ENCODE results near the gene ABLIM1. TPM values are rescaled to one million over a fixed set of nuclear protein-coding genes. Genes with fewer than 3 reads are reported as not detected.

ABLIM1 gene
- polyA plus RNA-seq, 3 donors, result 0.33 to 0.91 (median 0.57) TPM

DNA sequence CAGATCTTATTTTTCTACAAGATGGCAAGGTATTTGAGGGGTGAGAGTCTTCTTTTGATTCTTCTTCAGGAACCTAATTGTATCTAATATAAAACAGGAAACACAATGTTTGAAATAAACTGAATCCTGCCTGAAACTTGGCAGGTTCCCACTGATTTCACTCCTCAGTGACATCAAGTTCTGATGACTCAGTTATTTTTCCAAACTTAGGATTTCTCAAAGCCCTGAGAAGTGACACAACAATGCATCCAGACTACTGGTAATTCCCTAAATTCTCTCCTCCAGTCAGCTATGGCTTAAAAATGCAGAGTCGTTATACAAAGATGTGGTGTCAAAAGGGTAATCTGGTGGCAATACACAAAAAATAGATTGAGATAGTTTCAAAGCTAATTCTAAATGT is 80.9 kb downstream of the ABLIM1 start:
- peaks cover 0 to 11% (median 1%) of the 10 kb centered on the region in 7 donors for H3K9me3 Mint-ChIP-seq

DNA sequence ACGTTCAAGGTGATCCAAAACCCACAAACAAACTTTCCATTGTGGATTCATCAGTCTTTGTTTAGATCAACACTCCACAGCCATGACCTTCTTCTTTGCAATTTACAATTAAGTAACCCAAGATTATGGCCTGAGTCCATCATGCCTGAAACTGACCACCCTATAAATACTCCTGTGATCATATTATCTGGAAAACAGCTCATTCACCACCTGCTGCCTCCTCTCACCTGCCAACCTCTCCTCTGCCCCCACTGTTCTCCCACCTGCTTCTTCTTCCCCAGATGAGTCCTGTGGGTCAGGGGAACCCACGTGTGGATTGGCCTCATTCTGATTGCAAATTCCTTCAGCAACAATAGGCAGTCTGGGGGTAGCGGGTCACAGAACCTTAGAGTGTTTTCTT is 81.4 kb downstream of the ABLIM1 start:
- Histone ChIP-seq H3K79me2 (ENCODE audit: insufficient read depth, low read length) (no peaks in the 10 kb centered on the region), H3K4me3 (replicated peaks in 1 of 3; ENCODE audit: low read depth in 2 of 3, low read length in 3 of 3) (no peak overlapping the region), H3K27me3 (ENCODE audit: control insufficient read depth in 2 of 2, insufficient read depth in 2 of 2, low read length in 2 of 2) (no peaks in the 10 kb centered on the region), H3K27ac (ENCODE audit: low read depth in 1 of 2, low read length in 2 of 2) (no peak overlapping the region), H3K4me1 (ENCODE audit: control insufficient read depth in 1 of 2, insufficient read depth in 2 of 2, low read length in 2 of 2) (no peaks in the 10 kb centered on the region), H3K36me3 (replicated peaks in 1 of 2; ENCODE audit: control insufficient read depth in 1 of 2, insufficient read depth in 2 of 2, low read length in 2 of 2) (no peaks in the 10 kb centered on the region), H2AFZ (ENCODE audit: insufficient read depth, low read depth, low read length, poor library complexity, severe bottlenecking) (no peak overlapping the region), H4K20me1 (ENCODE audit: insufficient read depth, low read length) (no peaks in the 10 kb centered on the region), H3K4me2 (replicated peaks; ENCODE audit: extremely low read depth, low read length, poor library complexity, severe bottlenecking) (no peak overlapping the region), H3K9ac (ENCODE audit: insufficient read depth, low read length, poor library complexity, severe bottlenecking) (no peak overlapping the region), H3K9me3 (replicated peaks in 1 of 2; ENCODE audit: control insufficient read depth in 1 of 2, insufficient read depth in 1 of 2, low read length in 2 of 2) (no peaks in the 10 kb centered on the region)
- WGBS (ENCODE audit: insufficient coverage), result 86% methylated on average over 2 of the region's 3 CpGs
- TF ChIP-seq, protein P1, sequence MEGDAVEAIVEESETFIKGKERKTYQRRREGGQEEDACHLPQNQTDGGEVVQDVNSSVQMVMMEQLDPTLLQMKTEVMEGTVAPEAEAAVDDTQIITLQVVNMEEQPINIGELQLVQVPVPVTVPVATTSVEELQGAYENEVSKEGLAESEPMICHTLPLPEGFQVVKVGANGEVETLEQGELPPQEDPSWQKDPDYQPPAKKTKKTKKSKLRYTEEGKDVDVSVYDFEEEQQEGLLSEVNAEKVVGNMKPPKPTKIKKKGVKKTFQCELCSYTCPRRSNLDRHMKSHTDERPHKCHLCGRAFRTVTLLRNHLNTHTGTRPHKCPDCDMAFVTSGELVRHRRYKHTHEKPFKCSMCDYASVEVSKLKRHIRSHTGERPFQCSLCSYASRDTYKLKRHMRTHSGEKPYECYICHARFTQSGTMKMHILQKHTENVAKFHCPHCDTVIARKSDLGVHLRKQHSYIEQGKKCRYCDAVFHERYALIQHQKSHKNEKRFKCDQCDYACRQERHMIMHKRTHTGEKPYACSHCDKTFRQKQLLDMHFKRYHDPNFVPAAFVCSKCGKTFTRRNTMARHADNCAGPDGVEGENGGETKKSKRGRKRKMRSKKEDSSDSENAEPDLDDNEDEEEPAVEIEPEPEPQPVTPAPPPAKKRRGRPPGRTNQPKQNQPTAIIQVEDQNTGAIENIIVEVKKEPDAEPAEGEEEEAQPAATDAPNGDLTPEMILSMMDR (IDR thresholded peaks at IDR 0.05), result no peak
- Mint-ChIP-seq H3K9me3 (peaks cover 0 to 11% (median 1%) of the 10 kb centered on the region in 7 donors), H3K27me3 (ENCODE audit: low read depth in 3 of 3) (no peaks in the 10 kb centered on the region), H3K27ac (no peak overlapping the region), H3K4me3 (no peak overlapping the region), H3K36me3 (no peaks in the 10 kb centered on the region), H3K4me1 (no peaks in the 10 kb centered on the region)
- DNase-seq, result no peak
- intact Hi-C loops (cut with micrococcal nuclease), result no loop called here

More for the DNA sequence above, 80.9 kb downstream of the ABLIM1 start:
- Histone ChIP-seq H3K27ac (ENCODE audit: low read depth in 1 of 2, low read length in 2 of 2) (no peak overlapping the region), H2AFZ (ENCODE audit: insufficient read depth, low read depth, low read length, poor library complexity, severe bottlenecking) (no peak overlapping the region), H4K20me1 (ENCODE audit: insufficient read depth, low read length) (no peaks in the 10 kb centered on the region), H3K4me3 (replicated peaks in 1 of 3; ENCODE audit: low read depth in 2 of 3, low read length in 3 of 3) (no peak overlapping the region), H3K79me2 (ENCODE audit: insufficient read depth, low read length) (no peaks in the 10 kb centered on the region), H3K9ac (ENCODE audit: insufficient read depth, low read length, poor library complexity, severe bottlenecking) (no peak overlapping the region), H3K4me2 (replicated peaks; ENCODE audit: extremely low read depth, low read length, poor library complexity, severe bottlenecking) (no peak overlapping the region), H3K27me3 (ENCODE audit: control insufficient read depth in 2 of 2, insufficient read depth in 2 of 2, low read length in 2 of 2) (no peaks in the 10 kb centered on the region), H3K36me3 (replicated peaks in 1 of 2; ENCODE audit: control insufficient read depth in 1 of 2, insufficient read depth in 2 of 2, low read length in 2 of 2) (no peaks in the 10 kb centered on the region), H3K4me1 (ENCODE audit: control insufficient read depth in 1 of 2, insufficient read depth in 2 of 2, low read length in 2 of 2) (no peaks in the 10 kb centered on the region), H3K9me3 (replicated peaks in 1 of 2; ENCODE audit: control insufficient read depth in 1 of 2, insufficient read depth in 1 of 2, low read length in 2 of 2) (no peaks in the 10 kb centered on the region)
- Mint-ChIP-seq H3K27ac (no peak overlapping the region), H3K36me3 (no peaks in the 10 kb centered on the region), H3K4me1 (no peaks in the 10 kb centered on the region), H3K27me3 (ENCODE audit: low read depth in 3 of 3) (no peaks in the 10 kb centered on the region), H3K4me3 (no peak overlapping the region)
- intact Hi-C loops (cut with micrococcal nuclease), result no loop called here
- TF ChIP-seq, protein P1 (IDR thresholded peaks at IDR 0.05), result no peak
- WGBS (ENCODE audit: insufficient coverage), result no CpG with 5 or more reads among the region's 1 CpG
- DNase-seq, result no peak

Data from CD14-positive monocyte (primary cell).